WERI-Rb-1 (cell line): ENCODE measurements around the gene QKI.

Source experiments
- DNase-seq: peaks from one replicate; pipeline ENCODE4 v3.0.0-alpha.2; 2020
- H3K27ac ChIP-seq: fragments of 250-450 bp; sonication (Bioruptor Pico); 2 replicates; pipeline ENCODE4 v1.5.1; 2020; ENCODE audit warnings: mild to moderate bottlenecking, moderate library complexity
- H3K27me3 ChIP-seq: fragments of 250-450 bp; sonication (Bioruptor Pico); 2 replicates; pipeline ENCODE4 v1.5.1; 2021; ENCODE audit warnings: mild to moderate bottlenecking, low read depth, moderate library complexity; ENCODE audit not compliant: insufficient read depth, severe bottlenecking
- H3K36me3 ChIP-seq: fragments of 250-450 bp; sonication (Bioruptor Pico); 2 replicates; pipeline ENCODE4 v1.5.1; 2020; ENCODE audit warnings: mild to moderate bottlenecking, moderate library complexity
- H3K4me3 ChIP-seq: 2 replicates; pipeline ENCODE4 v1.5.1; 2011; ENCODE audit warnings: low read depth, mild to moderate bottlenecking, control low read depth, low read length
- H3K9me3 ChIP-seq: fragments of 250-450 bp; sonication (Bioruptor Pico); 2 replicates; pipeline ENCODE4 v1.5.1; 2021; ENCODE audit warnings: mild to moderate bottlenecking, moderate library complexity; ENCODE audit not compliant: severe bottlenecking
- CTCF ChIP-seq: IDR thresholded peaks from 2 replicates; pipeline ENCODE4 v1.5.1; 2011; ENCODE audit warnings: low read depth, mild to moderate bottlenecking, control low read depth, inconsistent platforms, low read length

QKI gene

GRCh38 chr6:163400509-163400908 is 14.0 kb upstream of the QKI start:
- no peak for TF ChIP-seq CTCF
- H3K4me3 ChIP-seq, result no peak overlapping the region
- no peak overlapping the region for H3K27ac ChIP-seq
- no peaks in the 10 kb centered on the region for H3K27me3 ChIP-seq
- no peaks in the 10 kb centered on the region for H3K36me3 ChIP-seq
- no peaks in the 10 kb centered on the region for H3K9me3 ChIP-seq
- no peak for DNase-seq

- Histone ChIP-seq H3K9me3 (no peaks in the 10 kb centered on the region), H3K27me3 (no peaks in the 10 kb centered on the region), H3K27ac (no peak overlapping the region), H3K36me3 (no peaks in the 10 kb centered on the region), H3K4me3 (no peak overlapping the region)
- no peak for DNase-seq
- TF ChIP-seq CTCF, result no peak
Observed at GRCh38 chr6:163401039-163401885, 13.3 kb upstream of the QKI start.

- DNase-seq, result no peak
- no peaks in the 10 kb centered on the region for H3K27me3 ChIP-seq
- TF ChIP-seq CTCF, result no peak
Observed at GRCh38 chr6:163402616-163403015, 11.9 kb upstream of the QKI start.

GRCh38 chr6:163404825-163405265 is 9.7 kb upstream of the QKI start:
- Histone ChIP-seq H3K27ac (no peak overlapping the region), H3K9me3 (no peaks in the 10 kb centered on the region), H3K4me3 (no peak overlapping the region), H3K36me3 (no peaks in the 10 kb centered on the region), H3K27me3 (no peaks in the 10 kb centered on the region)
- DNase-seq, result no peak
- no peak for TF ChIP-seq CTCF

More at GRCh38 chr6:163402616-163403015, 11.9 kb upstream of the QKI start:
- no peak overlapping the region for H3K27ac ChIP-seq
- no peak overlapping the region for H3K4me3 ChIP-seq
- no peaks in the 10 kb centered on the region for H3K36me3 ChIP-seq
- H3K9me3 ChIP-seq, result no peaks in the 10 kb centered on the region

GRCh38 chr6:163405412-163406309 is 8.9 kb upstream of the QKI start:
- H3K27me3 ChIP-seq, result no peaks in the 10 kb centered on the region
- no peak for TF ChIP-seq CTCF
- H3K4me3 ChIP-seq, result no peak overlapping the region; the same call in 1 of the 2 replicates
- no peak for DNase-seq
- H3K9me3 ChIP-seq, result no peaks in the 10 kb centered on the region
- no peak overlapping the region for H3K27ac ChIP-seq
- no peaks in the 10 kb centered on the region for H3K36me3 ChIP-seq
